Mucosa of gallbladder (tissue), 1 donor: ENCODE data around the gene CYRIA. TPM values are rescaled to one million over a fixed set of nuclear protein-coding genes. Genes with fewer than 3 reads are reported as not detected.

Experiments
- DNase-seq: peaks from one replicate; pipeline ENCODE4 v3.0.0-alpha.2; 2020; ENCODE audit warnings: low spot score
- total RNA-seq: library from RNA; stranded (reverse); gene quantifications from one replicate; pipeline ENCODE4 v1.2.1, GENCODE V29; 2021
- donor health status: DM: no; HTN: no; CAD: no.

The CYRIA gene
- 7.0 TPM for total RNA-seq

GRCh38 chr2:16665748-16666448 is at the start of gene CYRIA:
CYRIA (minus strand) TSS chr2:16665834; CDS start chr2:16588119, 77,715 bp downstream.
- DNase-seq: peak; percentile 29

- no peak for DNase-seq
Measured at GRCh38 chr2:16713011-16713423, 47.4 kb upstream of the CYRIA start.

DNA sequence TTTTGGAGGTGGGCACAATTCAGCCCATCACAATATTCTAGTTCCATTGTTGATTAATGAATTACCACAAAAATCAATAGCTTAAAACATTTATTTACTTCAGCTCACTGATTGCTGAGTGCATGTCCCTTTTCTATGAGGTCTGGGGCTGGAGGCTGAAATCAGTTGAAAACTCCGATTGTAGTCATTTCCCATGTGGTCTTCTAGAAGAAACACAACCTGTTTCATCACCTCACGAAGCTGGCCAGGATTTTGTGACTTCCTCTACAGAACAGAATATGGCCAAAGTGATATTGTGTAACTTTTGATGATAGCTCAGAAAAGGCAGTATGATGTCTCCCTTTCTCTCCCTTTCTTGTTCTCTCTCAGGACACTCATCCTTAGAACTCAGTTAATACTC is 44.1 kb upstream of the CYRIA start:
- no peak for DNase-seq

DNA sequence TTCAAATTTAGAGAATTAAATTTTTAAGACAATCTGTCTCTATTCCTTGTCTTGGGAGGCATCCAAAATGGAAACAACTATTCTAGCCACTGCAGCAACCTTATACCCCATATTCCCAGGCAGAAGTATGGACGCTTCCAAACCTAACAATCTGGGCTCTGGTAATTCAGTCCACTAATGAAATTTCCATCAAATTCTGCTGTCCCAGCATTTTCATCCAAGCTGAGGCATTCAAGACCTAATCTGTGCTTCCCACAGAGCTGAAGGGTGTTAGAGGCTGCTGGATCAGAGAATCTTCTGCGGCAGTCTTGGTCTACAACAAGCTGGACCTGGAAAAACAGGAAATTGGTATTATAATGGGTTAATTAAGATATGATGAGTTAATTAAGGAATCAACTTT is 42.5 kb upstream of the CYRIA start:
- no peak for DNase-seq

- DNase-seq: no peak
Measured at GRCh38 chr2:16707014-16707623, 41.5 kb upstream of the CYRIA start.

DNA sequence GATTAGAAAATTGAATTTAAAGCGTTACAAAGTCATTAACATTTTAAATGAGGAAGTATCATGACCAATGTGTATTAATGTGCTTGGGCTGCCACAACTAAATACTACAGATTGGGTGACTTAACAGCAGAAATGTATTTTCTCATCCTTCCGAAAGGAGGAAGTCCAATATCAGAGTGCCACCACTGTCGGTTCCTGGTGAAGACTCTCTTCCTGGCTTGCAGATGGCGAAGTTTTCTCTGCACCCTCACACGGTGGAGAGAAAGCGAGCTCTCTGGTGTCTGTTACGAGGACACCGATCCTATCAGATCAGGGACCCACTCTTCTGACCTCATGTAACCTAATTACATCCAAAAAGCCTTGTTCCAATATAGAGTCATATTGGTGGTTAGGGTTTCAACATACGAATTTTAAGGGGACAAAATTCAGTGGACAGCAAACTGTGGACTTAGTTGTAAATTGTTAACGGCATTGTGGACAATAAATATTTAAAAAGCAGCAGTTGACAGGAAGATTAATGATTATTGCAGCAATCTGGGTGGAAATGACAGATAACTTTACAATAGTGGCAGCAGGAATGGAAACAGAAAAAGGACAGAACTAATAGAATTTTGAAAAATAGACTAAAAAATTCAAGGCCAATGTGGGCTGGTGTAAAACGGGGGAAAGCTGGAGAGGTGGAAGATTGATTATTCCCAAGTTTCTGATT is 35.1 kb upstream of the CYRIA start:
- DNase-seq: no peak

- DNase-seq: no peak
Measured at GRCh38 chr2:16693854-16694253, 28.2 kb upstream of the CYRIA start.

GRCh38 chr2:16691261-16691660 is 25.6 kb upstream of the CYRIA start:
- DNase-seq: no peak

DNA sequence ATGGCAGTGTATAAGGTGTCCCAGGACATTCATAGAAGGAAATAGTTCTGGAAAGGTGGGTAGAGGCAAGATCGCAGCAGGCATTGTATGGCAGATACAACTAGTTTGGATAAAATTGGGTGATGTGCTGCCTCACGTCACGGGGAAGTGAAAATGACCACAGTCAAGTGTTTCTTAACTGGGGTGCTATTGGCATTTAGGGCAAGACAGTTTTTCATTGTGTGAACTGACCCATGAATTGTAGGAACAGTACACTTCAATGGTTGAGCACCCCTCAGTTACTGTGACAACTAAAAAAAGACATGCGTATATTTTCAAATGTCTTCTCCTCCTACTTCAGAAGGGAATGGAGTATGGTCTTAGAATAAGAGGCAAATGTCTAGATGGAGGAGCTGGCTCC is 22.3 kb upstream of the CYRIA start:
- no peak for DNase-seq

- DNase-seq: no peak
Measured at GRCh38 chr2:16687222-16687621, 21.6 kb upstream of the CYRIA start.

GRCh38 chr2:16686641-16687040 is 21.0 kb upstream of the CYRIA start:
- no peak for DNase-seq

DNA sequence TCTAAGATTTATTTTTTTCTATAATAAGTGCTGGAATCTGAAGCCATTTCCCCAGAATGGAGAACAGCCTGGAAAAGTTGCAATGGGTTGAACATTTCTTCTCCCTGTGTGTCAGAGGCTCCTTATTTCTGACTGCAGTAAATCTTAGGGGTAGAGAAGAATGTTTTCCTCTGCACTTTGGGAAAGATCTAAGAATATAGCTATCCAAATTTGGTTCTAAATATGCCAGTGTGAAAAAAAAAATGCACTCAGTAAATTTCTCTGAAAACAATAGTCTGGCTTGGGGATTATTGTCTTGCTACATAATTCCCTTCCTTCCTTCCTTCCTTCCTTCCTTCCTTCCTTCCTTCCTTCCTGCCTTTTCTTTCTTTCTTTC is 19.7 kb upstream of the CYRIA start:
- no peak for DNase-seq

DNA sequence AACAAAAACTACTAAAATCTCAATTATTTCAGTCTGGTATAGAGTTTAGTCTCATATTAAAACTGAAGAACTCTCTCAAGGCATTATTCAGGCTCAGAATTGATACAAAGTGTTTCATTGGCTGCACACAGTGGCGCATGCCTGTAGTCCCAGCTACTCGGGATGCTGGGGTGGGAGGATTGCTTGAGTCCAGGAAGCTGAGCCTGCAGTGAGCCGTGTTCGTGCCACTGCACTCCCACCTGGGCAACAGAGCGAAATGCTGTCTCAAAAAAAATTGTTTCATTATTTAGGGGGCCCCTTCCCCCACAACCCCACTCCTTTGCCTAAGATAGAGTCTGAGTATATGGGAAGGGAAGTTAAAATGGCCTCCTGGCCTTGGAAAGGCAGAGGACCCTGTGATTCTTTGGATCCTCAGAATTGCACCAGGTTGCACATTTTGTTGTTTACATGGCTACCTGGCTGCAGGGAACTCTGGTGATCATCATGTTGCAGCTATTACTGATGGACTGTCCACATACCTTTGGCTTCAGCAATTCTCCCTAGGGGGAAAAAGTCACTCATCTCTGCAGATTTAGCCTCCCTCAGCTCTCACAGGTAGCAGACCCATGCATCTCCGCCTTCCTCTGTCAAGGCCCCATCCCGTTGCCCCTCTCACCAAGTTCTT is 19.2 kb upstream of the CYRIA start:
- no peak for DNase-seq

- no peak for DNase-seq
Measured at GRCh38 chr2:16683576-16683975, 17.9 kb upstream of the CYRIA start.

GRCh38 chr2:16682431-16683118 is 16.9 kb upstream of the CYRIA start:
- DNase-seq: peak; percentile 16

- no peak for DNase-seq
Measured at GRCh38 chr2:16680781-16681180, 15.1 kb upstream of the CYRIA start.

- no peak for DNase-seq
Measured at GRCh38 chr2:16680304-16680703, 14.7 kb upstream of the CYRIA start.

DNA sequence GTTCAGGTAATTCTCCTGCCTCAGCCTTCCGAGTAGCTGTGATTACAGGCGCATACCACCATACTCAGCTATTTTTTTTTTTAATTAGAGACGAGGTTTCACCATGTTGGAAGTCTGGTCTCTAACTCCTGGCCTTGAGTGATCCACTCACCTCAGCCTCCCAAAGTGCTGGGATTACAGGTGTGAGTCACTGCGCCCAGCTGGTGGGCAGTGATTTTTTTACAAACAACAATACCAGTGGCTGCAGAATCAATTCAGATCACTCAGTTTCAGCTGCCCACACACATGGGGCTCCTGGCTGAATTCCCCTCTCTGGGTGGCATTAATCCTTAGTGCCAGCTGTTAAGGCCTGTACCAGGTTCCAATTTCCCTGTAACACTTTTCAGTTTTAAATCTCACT is 13.3 kb upstream of the CYRIA start:
- no peak for DNase-seq

DNA sequence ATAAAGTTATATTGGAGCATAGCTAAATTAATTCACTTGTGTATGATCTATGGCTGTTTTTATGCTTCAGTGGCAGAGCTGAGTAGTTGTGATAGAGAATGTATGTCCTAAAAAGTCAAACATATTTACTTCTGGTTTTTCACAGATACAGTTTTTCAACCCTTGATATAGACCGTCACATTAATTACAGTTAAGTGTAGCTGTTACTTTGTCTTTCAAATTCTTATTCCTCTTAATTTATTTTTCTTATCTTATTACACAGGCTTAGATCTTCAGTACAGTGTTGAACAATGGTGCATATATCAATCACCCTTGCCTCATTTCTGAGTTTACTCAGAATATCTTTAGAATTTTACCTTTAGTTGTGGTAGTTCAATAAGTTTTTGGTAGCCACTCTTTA is 12.2 kb upstream of the CYRIA start:
- no peak for DNase-seq

GRCh38 chr2:16675781-16676180 is 10.1 kb upstream of the CYRIA start:
- no peak for DNase-seq

- no peak for DNase-seq
Measured at GRCh38 chr2:16674154-16674553, 8.5 kb upstream of the CYRIA start.

GRCh38 chr2:16671760-16672159 is 6.1 kb upstream of the CYRIA start:
- DNase-seq: no peak
